ENCODE data around the gene HS3ST6. TPM values are rescaled to one million over a fixed set of nuclear protein-coding genes. Genes with fewer than 3 reads are reported as not detected.

HS3ST6 gene
- total and polyA plus RNA-seq, 12 donors = 0.03 TPM; not detected in 11

DNA sequence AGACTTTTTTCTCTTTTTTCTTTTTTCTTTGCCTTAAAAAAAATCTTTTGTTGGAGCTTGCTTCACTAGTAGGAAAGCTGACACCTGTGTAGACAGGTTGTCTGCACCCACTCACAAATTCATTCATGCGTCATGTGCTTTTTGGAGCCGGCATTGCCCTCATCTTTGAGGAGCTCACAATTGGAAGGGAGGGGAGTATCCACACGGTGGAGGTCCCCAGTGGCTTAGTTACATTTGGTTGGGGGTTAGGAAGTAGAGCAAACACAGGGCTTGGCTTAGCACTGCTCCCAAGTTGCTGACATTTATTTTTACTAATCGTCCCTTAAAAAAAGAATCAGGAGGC, 27.5 kb downstream of the HS3ST6 start:
- H3K4me3 ChIP-seq = no peak overlapping the region
- no peak for DNase-seq
- H3K4me1 ChIP-seq = no peaks in the 10 kb centered on the region
- H3K9me3 ChIP-seq = no peaks in the 10 kb centered on the region
- intact Hi-C loops (cut with DNase I) = no loop called here
- 31 to 51% methylated on average over 4 of the region's 4 CpGs for WGBS, 2 donors
- no peak overlapping the region for H3K27ac ChIP-seq
- H3K27me3 ChIP-seq = peaks cover 0 to 58% (median 18%) of the 10 kb centered on the region in 7 donors
- TF ChIP-seq, protein P1, sequence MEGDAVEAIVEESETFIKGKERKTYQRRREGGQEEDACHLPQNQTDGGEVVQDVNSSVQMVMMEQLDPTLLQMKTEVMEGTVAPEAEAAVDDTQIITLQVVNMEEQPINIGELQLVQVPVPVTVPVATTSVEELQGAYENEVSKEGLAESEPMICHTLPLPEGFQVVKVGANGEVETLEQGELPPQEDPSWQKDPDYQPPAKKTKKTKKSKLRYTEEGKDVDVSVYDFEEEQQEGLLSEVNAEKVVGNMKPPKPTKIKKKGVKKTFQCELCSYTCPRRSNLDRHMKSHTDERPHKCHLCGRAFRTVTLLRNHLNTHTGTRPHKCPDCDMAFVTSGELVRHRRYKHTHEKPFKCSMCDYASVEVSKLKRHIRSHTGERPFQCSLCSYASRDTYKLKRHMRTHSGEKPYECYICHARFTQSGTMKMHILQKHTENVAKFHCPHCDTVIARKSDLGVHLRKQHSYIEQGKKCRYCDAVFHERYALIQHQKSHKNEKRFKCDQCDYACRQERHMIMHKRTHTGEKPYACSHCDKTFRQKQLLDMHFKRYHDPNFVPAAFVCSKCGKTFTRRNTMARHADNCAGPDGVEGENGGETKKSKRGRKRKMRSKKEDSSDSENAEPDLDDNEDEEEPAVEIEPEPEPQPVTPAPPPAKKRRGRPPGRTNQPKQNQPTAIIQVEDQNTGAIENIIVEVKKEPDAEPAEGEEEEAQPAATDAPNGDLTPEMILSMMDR (IDR thresholded peaks at IDR 0.05) = no peak
- no peak for ATAC-seq
- no peaks in the 10 kb centered on the region for H3K36me3 ChIP-seq

DNA sequence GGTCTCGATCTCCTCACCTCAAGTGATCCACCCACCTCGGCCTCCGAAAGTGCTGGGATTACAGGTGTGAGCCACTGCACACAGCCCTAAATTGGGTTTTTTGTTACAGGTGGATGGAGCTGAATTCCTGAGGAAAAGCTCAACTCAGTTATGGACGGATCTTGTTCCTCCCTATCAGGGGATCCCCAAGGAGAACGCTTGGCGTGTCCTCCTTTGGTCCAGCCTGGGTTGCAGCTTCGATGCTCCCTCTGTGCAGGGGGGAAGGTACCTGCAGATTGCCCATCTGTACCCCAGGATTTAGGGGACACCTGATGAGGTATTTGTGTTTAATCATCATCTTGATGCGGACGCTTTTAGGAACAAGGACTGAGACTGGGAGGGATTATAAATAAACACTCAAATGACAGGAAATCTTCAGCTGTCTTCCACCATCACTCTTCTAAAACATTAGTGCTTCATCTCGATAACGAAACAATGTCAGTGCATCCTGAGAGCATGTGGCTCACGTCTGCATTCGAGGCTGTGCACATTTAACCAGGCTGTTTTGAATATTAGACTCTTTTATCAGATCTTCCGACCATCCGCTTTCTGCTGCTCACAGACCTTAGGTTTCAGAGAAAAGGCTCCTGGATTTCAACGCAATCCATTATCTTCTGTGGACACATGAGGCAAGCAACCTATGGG, 28.0 kb downstream of the HS3ST6 start:
- H3K27me3 ChIP-seq = peaks cover 0 to 63% (median 18%) of the 10 kb centered on the region in 7 donors
- WGBS, 2 donors = 59 to 65% methylated on average over 16 of the region's 16 CpGs
- no peak for ATAC-seq
- no peak for DNase-seq
- TF ChIP-seq, protein P1 (IDR thresholded peaks at IDR 0.05) = no peak
- no peaks in the 10 kb centered on the region for H3K36me3 ChIP-seq
- H3K9me3 ChIP-seq = no peaks in the 10 kb centered on the region
- H3K27ac ChIP-seq = no peak overlapping the region
- H3K4me3 ChIP-seq = no peak overlapping the region
- intact Hi-C loops (cut with DNase I) = no loop called here
- no peaks in the 10 kb centered on the region for H3K4me1 ChIP-seq

DNA sequence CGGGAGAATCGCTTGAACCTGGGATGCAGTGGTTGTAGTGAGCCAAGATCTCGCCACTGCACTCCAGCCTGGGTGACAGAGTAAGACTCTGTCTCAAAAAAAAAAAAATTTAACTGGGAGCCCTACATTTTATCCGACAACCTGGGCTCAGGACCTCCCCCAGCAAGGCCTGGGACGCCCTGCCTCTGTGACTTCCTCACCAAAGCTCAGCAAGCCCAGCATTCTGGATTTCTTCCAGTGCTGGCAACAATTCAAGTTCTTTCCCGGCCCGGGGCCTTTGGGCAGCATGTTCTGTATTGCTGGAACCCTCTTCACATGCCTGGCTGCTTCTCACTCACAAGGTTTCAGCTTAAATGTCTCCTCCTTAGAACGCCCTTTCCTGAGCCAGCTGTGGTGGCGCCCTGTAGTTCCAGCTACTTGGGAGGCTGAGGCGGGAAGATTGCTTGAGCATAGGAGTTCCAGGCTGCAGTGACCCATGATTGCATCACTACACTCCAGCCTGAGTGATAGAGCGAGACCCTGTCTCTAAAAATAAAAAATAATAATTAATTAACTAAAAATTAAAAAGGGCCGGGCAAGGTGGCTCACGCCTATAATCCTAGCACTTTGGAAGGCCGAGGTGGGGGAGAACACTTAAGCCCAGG, 30.4 kb downstream of the HS3ST6 start:
- intact Hi-C loops (cut with DNase I) = no loop called here
- TF ChIP-seq, protein P1 (IDR thresholded peaks at IDR 0.05) = no peak
- DNase-seq = no peak

DNA sequence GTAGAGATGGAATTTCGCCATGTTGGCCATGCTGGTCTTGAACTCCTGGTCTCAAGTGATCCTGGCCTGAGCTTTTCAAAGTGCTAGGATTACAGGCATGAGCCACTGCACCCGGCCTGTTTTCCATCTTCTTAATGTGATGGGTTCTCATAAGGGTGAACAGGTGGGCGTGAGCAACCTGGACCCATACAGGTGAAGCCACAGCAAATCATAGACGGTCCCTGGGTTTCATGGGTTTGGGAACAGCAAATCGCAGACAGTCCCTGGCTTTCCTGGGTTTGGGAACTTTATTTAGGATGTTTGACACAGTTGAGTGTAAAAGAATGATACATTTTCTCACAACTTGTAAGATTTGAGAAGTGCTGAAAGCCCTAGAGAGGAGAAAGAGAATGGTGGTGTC, 33.3 kb downstream of the HS3ST6 start:
- no peaks in the 10 kb centered on the region for H3K4me1 ChIP-seq
- DNase-seq (no peak), ATAC-seq (no peak)
- H3K4me3 ChIP-seq = no peak overlapping the region
- peaks cover 0 to 74% (median 39%) of the 10 kb centered on the region in 7 donors for H3K27me3 ChIP-seq
- no peak overlapping the region for H3K27ac ChIP-seq
- TF ChIP-seq, protein P1 (IDR thresholded peaks at IDR 0.05) = no peak
- 67 to 76% methylated on average over 5 of the region's 5 CpGs for WGBS, 2 donors
- H3K9me3 ChIP-seq = no peaks in the 10 kb centered on the region
- intact Hi-C loops (cut with DNase I) = no loop called here
- H3K36me3 ChIP-seq = no peaks in the 10 kb centered on the region

More for the DNA sequence above, 30.4 kb downstream of the HS3ST6 start:
- Histone ChIP-seq H3K9me3 (no peaks in the 10 kb centered on the region), H3K4me1 (no peaks in the 10 kb centered on the region), H3K27ac (no peak overlapping the region), H3K36me3 (no peaks in the 10 kb centered on the region), H3K4me3 (no peak overlapping the region), H3K27me3 (peaks cover 0 to 76% (median 31%) of the 10 kb centered on the region in 7 donors)
- WGBS, 2 donors = 72 to 73% methylated on average over 14 of the region's 14 CpGs
- no peak for ATAC-seq

Data from heart right ventricle (tissue), 16 donors.